ENCODE results near the gene NIPAL3.

DNA sequence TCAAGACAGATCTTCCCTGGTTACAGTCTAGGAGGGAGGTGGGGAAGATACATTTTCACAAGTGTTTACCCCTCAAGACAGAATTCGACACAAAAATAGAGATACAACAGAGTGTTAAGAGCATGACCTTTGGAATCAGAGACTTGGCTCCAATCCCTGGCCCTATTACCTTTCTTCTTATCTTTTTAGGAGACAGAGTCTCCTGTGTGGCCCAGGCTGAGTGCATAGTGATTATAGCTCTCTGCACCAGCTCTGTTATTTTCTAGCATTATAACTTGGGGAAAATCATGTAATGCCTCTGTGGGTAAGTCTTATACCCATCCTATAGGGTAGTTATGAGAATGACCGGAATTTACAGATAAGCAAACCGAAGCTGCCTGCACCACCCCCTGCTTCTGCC lies 9.8 kb downstream of the NIPAL3 start:
- TF ChIP-seq, protein P1, sequence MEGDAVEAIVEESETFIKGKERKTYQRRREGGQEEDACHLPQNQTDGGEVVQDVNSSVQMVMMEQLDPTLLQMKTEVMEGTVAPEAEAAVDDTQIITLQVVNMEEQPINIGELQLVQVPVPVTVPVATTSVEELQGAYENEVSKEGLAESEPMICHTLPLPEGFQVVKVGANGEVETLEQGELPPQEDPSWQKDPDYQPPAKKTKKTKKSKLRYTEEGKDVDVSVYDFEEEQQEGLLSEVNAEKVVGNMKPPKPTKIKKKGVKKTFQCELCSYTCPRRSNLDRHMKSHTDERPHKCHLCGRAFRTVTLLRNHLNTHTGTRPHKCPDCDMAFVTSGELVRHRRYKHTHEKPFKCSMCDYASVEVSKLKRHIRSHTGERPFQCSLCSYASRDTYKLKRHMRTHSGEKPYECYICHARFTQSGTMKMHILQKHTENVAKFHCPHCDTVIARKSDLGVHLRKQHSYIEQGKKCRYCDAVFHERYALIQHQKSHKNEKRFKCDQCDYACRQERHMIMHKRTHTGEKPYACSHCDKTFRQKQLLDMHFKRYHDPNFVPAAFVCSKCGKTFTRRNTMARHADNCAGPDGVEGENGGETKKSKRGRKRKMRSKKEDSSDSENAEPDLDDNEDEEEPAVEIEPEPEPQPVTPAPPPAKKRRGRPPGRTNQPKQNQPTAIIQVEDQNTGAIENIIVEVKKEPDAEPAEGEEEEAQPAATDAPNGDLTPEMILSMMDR (IDR thresholded peaks at IDR 0.05): no peak
- no peak for TF ChIP-seq EP300 (IDR thresholded peaks at IDR 0.05)
